Ectodermal cell (in vitro differentiated cells): ENCODE data around the gene KRT81.
"Not testable (repeated sequence)": the region's sequence is repeated elsewhere in the genome, so short reads cannot be mapped to it uniquely, and the experiment has no call there.

Experiments used
- H3K27ac ChIP-seq: 2 replicates; pipeline ENCODE4 v1.7.0; 2013; ENCODE audit warnings: mild to moderate bottlenecking, low read depth, low read length; ENCODE audit not compliant: insufficient read depth, poor library complexity, severe bottlenecking
- H3K27me3 ChIP-seq: 2 replicates; pipeline ENCODE4 v1.7.0; 2013; ENCODE audit warnings: mild to moderate bottlenecking, low read length; ENCODE audit not compliant: insufficient read depth, control insufficient read depth, poor library complexity, severe bottlenecking
- H3K36me3 ChIP-seq: one replicate; pipeline ENCODE4 v1.7.0; 2013; ENCODE audit warnings: low read length; ENCODE audit not compliant: control insufficient read depth, insufficient read depth
- H3K4me1 ChIP-seq: one replicate; pipeline ENCODE4 v1.7.0; 2013; ENCODE audit warnings: low read length; ENCODE audit not compliant: control insufficient read depth, insufficient read depth
- H3K4me3 ChIP-seq: 2 replicates; pipeline ENCODE4 v1.7.0; 2013; ENCODE audit warnings: low read depth, low read length, control low read depth; ENCODE audit not compliant: insufficient read depth
- H3K9me3 ChIP-seq: 2 replicates; pipeline ENCODE4 v1.7.0; 2013; ENCODE audit warnings: mild to moderate bottlenecking, low read length, moderate library complexity; ENCODE audit not compliant: control insufficient read depth
- WGBS, 2 experiments: methylation state at CpG; one replicate each; pipeline ENCODE4 v1.1.7; 2013; ENCODE audit warnings: missing lambda C conversion rate in 2 of 2; 5-methylcytosine and 5-hydroxymethylcytosine counted together

The KRT81 gene

GRCh38 chr12:52242442-52243258, 48.7 kb downstream of the KRT81 start:
- Histone ChIP-seq H3K36me3 (no peaks in the 10 kb centered on the region), H3K27ac (no peak overlapping the region), H3K4me1 (no peaks in the 10 kb centered on the region), H3K4me3 (no peak overlapping the region), H3K9me3 (no peaks in the 10 kb centered on the region), H3K27me3 (no peaks in the 10 kb centered on the region)
- 95 to 96% methylated on average over 11 of the region's 11 CpGs for WGBS, 2 experiments

DNA sequence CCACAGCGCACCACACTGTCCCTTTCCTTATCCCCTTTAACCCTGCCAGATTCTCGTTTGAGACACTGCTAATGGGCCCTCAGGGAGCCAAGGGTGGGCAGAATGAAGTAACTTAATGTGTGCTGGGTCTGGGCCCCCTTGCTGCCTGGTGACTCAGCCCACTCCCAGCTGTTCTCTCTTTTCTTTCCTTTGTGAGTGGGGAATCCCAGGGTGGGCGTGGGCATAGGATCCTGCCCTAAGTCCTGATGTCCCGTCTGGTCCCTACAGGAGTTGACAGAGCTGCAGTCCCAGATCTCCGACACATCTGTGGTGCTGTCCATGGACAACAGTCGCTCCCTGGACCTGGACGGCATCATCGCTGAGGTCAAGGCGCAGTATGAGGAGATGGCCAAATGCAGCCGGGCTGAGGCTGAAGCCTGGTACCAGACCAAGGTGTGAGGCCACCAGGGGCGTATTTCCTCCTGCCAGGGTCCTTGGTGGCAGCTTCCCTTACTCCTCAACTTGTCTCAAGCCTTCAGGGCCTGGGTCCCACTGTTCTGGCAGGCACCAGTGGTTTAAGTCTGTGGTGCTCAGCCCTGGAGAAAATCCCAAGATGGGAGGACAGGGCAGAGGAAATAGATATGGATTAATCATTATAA, 50.0 kb downstream of the KRT81 start:
- Histone ChIP-seq H3K36me3 (no peaks in the 10 kb centered on the region), H3K27ac (no peak overlapping the region), H3K27me3 (no peaks in the 10 kb centered on the region), H3K4me1 (no peaks in the 10 kb centered on the region), H3K4me3 (no peak overlapping the region), H3K9me3 (no peaks in the 10 kb centered on the region)
- WGBS, 2 experiments: 85% methylated on average over 11 of the region's 11 CpGs

GRCh38 chr12:52240247-52240646, 51.1 kb downstream of the KRT81 start:
- not testable (repeated sequence) for H3K36me3 ChIP-seq, H3K27ac ChIP-seq, H3K9me3 ChIP-seq, H3K4me1 ChIP-seq, H3K27me3 ChIP-seq, H3K4me3 ChIP-seq
- 89 to 93% methylated on average over 6 of the region's 6 CpGs for WGBS, 2 experiments

DNA sequence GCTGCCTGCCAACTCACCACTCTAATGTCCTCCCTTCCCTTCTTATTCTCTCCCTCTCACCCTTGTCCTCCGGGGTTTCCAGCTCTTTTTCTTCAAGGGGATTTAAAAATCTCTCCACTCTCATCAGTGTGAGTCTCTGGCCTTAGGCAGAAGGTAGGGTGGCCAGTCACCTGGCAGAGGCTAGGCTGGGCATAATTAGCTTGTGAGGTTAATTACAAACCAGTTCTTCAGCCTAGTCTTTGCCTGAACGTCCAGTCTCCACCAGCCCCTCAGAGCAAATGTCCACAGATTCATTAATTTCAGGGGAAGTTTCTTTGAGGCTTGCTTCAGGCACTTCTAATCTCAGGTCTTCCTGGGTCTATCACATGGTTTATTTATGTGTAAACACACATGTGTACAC, 51.6 kb downstream of the KRT81 start:
- H3K27ac ChIP-seq: no peak overlapping the region
- H3K36me3 ChIP-seq: no peaks in the 10 kb centered on the region
- H3K4me1 ChIP-seq: no peaks in the 10 kb centered on the region
- H3K4me3 ChIP-seq: no peak overlapping the region
- 89 to 91% methylated on average over 2 of the region's 2 CpGs for WGBS, 2 experiments
- no peaks in the 10 kb centered on the region for H3K9me3 ChIP-seq
- peaks cover 3% of the 10 kb centered on the region for H3K27me3 ChIP-seq

DNA sequence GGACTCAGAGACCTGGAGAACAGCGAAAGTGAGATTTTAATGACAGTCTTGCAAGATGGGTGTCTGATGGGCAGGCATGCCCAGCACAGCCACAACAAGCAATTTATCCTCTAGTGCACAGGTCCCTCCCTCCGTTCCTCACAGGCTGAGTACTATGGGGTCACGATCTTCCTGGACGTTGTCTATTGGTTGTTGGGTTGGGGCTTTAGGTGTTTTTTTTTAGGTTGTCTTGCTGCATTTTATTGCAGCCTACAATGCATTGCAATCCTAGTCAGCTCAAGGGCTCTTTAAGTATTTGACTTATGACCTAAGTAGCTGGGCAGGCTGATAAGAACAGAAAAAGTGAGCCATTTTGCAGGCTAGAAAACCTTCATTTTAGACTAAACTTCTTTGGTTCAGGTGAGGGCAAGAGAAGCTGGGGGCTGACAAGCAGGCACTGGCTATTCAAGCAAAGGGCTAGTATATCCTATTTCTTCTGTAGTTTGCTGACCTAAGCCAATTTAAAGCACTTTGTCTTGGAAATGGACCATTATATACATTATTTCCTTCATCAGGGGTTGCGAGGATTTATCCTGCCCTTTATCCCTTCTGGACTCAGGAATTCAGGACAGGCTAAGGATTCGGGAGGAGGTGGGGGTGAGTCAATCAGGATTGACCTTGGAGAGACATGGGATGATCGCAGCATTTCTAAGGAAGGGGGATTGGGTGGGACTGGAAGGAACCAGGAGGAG, 52.3 kb downstream of the KRT81 start:
- Histone ChIP-seq H3K27me3 (peaks cover 6% of the 10 kb centered on the region), H3K36me3 (no peaks in the 10 kb centered on the region), H3K4me3 (no peak overlapping the region), H3K27ac (no peak overlapping the region), H3K9me3 (no peaks in the 10 kb centered on the region), H3K4me1 (no peaks in the 10 kb centered on the region)
- 94 to 96% methylated on average over 7 of the region's 7 CpGs for WGBS, 2 experiments

- WGBS, 2 experiments: 90 to 91% methylated on average over 4 of the region's 4 CpGs
These were observed 53.0 kb downstream of the KRT81 start for GRCh38 chr12:52238207-52238840.

DNA sequence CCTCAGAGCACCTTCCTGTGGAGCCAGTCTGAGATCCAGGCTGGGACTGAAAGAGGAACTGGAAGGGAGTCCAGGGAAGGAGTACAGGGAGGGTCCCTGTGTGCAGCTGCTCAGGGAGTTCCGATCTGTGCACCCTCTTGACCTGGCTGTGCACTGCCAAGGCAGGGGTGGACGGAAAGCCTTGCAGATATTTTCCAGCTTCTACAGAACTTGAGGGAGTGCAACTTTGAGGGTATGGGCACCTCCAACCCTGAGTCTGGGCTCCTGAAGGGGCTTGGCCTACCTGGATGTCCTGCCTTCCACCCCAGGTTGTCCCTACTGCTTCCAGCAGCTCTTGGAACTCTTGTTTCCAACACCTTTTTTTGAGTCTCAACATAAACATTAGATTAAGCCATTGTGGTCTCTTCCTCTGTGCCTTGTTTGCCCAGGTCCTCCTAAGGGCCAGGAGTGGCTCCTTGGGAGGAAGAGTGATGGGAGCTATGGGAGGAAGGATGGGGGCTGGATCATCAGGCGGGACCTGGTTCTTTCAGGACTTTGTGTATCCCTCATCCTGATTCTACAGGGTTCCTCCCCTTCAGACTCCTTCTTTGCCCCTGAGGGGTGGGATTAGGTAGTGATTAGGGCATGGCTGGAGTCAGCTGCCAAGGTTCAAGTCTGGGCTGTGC, 54.8 kb downstream of the KRT81 start:
- H3K36me3 ChIP-seq: no peaks in the 10 kb centered on the region
- H3K4me3 ChIP-seq: no peak overlapping the region
- H3K27ac ChIP-seq: no peak overlapping the region
- no peaks in the 10 kb centered on the region for H3K9me3 ChIP-seq
- H3K27me3 ChIP-seq: peaks cover 32% of the 10 kb centered on the region
- 87 to 97% methylated on average over 3 of the region's 3 CpGs for WGBS, 2 experiments
- peaks cover 14% of the 10 kb centered on the region for H3K4me1 ChIP-seq

More at GRCh38 chr12:52238207-52238840, 53.0 kb downstream of the KRT81 start:
- peaks cover 14% of the 10 kb centered on the region for H3K27me3 ChIP-seq
- no peaks in the 10 kb centered on the region for H3K9me3 ChIP-seq
- no peaks in the 10 kb centered on the region for H3K36me3 ChIP-seq
- no peak overlapping the region for H3K4me3 ChIP-seq
- no peak overlapping the region for H3K27ac ChIP-seq
- H3K4me1 ChIP-seq: peaks cover 5% of the 10 kb centered on the region
